ENCODE measurements around the gene USP47. TPM values are rescaled to one million over a fixed set of nuclear protein-coding genes. Genes with fewer than 3 reads are reported as not detected.

The USP47 gene
- total RNA-seq, 2 experiments from 2014 or later = 41.3 to 43.8 TPM

- peaks cover 22% of the 10 kb centered on the region for H3K36me3 Mint-ChIP-seq
- no peak overlapping the region for H3K27ac Mint-ChIP-seq
- H3K27me3 Mint-ChIP-seq = no peaks in the 10 kb centered on the region
- H3K4me3 Mint-ChIP-seq = no peak overlapping the region
- DNase-seq = no peak
- peaks cover 64% of the 10 kb centered on the region for H3K4me1 Mint-ChIP-seq
- peaks cover 14% of the 10 kb centered on the region for H3K9me3 Mint-ChIP-seq
These were observed 24.4 kb downstream of the USP47 start for GRCh38 chr11:11866203-11866602.

GRCh38 chr11:11867720-11868119 lies 25.9 kb downstream of the USP47 start:
- Mint-ChIP-seq H3K27me3 (no peaks in the 10 kb centered on the region), H3K27ac (no peak overlapping the region), H3K4me3 (no peak overlapping the region), H3K9me3 (peaks cover 14% of the 10 kb centered on the region), H3K36me3 (peaks cover 25% of the 10 kb centered on the region), H3K4me1 (peaks cover 67% of the 10 kb centered on the region)
- no peak for DNase-seq

GRCh38 chr11:11871991-11872401 lies 30.2 kb downstream of the USP47 start:
- Mint-ChIP-seq H3K4me1 (peaks cover 57% of the 10 kb centered on the region), H3K4me3 (no peak overlapping the region), H3K27ac (no peak overlapping the region), H3K9me3 (peaks cover 10% of the 10 kb centered on the region), H3K27me3 (no peaks in the 10 kb centered on the region), H3K36me3 (peaks cover 29% of the 10 kb centered on the region)
- DNase-seq = no peak

- Mint-ChIP-seq H3K9me3 (no peaks in the 10 kb centered on the region), H3K27ac (no peak overlapping the region), H3K27me3 (no peaks in the 10 kb centered on the region), H3K4me3 (no peak overlapping the region), H3K36me3 (peaks cover 21% of the 10 kb centered on the region), H3K4me1 (peaks cover 37% of the 10 kb centered on the region)
- DNase-seq = no peak
These were observed 34.7 kb downstream of the USP47 start for GRCh38 chr11:11876458-11876857.

- Mint-ChIP-seq H3K4me3 (no peak overlapping the region), H3K27me3 (no peaks in the 10 kb centered on the region), H3K4me1 (peaks cover 43% of the 10 kb centered on the region), H3K9me3 (peaks cover 3% of the 10 kb centered on the region), H3K36me3 (peaks cover 22% of the 10 kb centered on the region), H3K27ac (no peak overlapping the region)
- no peak for DNase-seq
These were observed 38.4 kb downstream of the USP47 start for GRCh38 chr11:11880179-11880578.

GRCh38 chr11:11882539-11882938 lies 40.8 kb downstream of the USP47 start:
- H3K27me3 Mint-ChIP-seq = no peaks in the 10 kb centered on the region
- H3K4me1 Mint-ChIP-seq = peaks cover 34% of the 10 kb centered on the region
- no peak overlapping the region for H3K27ac Mint-ChIP-seq
- no peak for DNase-seq
- peaks cover 34% of the 10 kb centered on the region for H3K36me3 Mint-ChIP-seq
- H3K4me3 Mint-ChIP-seq = no peak overlapping the region
- peaks cover 3% of the 10 kb centered on the region for H3K9me3 Mint-ChIP-seq

- H3K4me3 Mint-ChIP-seq = no peak overlapping the region
- H3K27me3 Mint-ChIP-seq = no peaks in the 10 kb centered on the region
- peaks cover 3% of the 10 kb centered on the region for H3K9me3 Mint-ChIP-seq
- no peak overlapping the region for H3K27ac Mint-ChIP-seq
- no peak for DNase-seq
- peaks cover 43% of the 10 kb centered on the region for H3K36me3 Mint-ChIP-seq
- peaks cover 30% of the 10 kb centered on the region for H3K4me1 Mint-ChIP-seq
These were observed 42.6 kb downstream of the USP47 start for GRCh38 chr11:11884351-11884750.

GRCh38 chr11:11884774-11885481 lies 43.2 kb downstream of the USP47 start:
- H3K4me3 Mint-ChIP-seq = no peak overlapping the region
- no peak for DNase-seq
- peaks cover 43% of the 10 kb centered on the region for H3K36me3 Mint-ChIP-seq
- no peaks in the 10 kb centered on the region for H3K27me3 Mint-ChIP-seq
- H3K4me1 Mint-ChIP-seq = peaks cover 31% of the 10 kb centered on the region
- peaks cover 3% of the 10 kb centered on the region for H3K9me3 Mint-ChIP-seq
- H3K27ac Mint-ChIP-seq = no peak overlapping the region

- no peak overlapping the region for H3K27ac Mint-ChIP-seq
- peaks cover 3% of the 10 kb centered on the region for H3K36me3 Mint-ChIP-seq
- H3K27me3 Mint-ChIP-seq = no peaks in the 10 kb centered on the region
- no peaks in the 10 kb centered on the region for H3K9me3 Mint-ChIP-seq
- no peak for DNase-seq
- H3K4me1 Mint-ChIP-seq = peaks cover 18% of the 10 kb centered on the region
- H3K4me3 Mint-ChIP-seq = no peak overlapping the region
These were observed 52.7 kb downstream of the USP47 start for GRCh38 chr11:11894486-11894885.

GRCh38 chr11:11895672-11896071 lies 53.9 kb downstream of the USP47 start:
- Mint-ChIP-seq H3K27ac (no peak overlapping the region), H3K27me3 (no peaks in the 10 kb centered on the region), H3K9me3 (no peaks in the 10 kb centered on the region), H3K4me1 (peaks cover 11% of the 10 kb centered on the region), H3K36me3 (peaks cover 4% of the 10 kb centered on the region), H3K4me3 (no peak overlapping the region)
- no peak for DNase-seq

- H3K36me3 Mint-ChIP-seq = peaks cover 3% of the 10 kb centered on the region
- no peak overlapping the region for H3K27ac Mint-ChIP-seq
- H3K4me3 Mint-ChIP-seq = no peak overlapping the region
- H3K9me3 Mint-ChIP-seq = no peaks in the 10 kb centered on the region
- H3K27me3 Mint-ChIP-seq = no peaks in the 10 kb centered on the region
- no peak for DNase-seq
- H3K4me1 Mint-ChIP-seq = peaks cover 7% of the 10 kb centered on the region
These were observed 56.9 kb downstream of the USP47 start for GRCh38 chr11:11898648-11899047.

GRCh38 chr11:11899401-11899800 lies 57.6 kb downstream of the USP47 start:
- no peak overlapping the region for H3K4me3 Mint-ChIP-seq
- H3K27ac Mint-ChIP-seq = no peak overlapping the region
- no peaks in the 10 kb centered on the region for H3K9me3 Mint-ChIP-seq
- peaks cover 7% of the 10 kb centered on the region for H3K4me1 Mint-ChIP-seq
- DNase-seq = no peak
- no peaks in the 10 kb centered on the region for H3K27me3 Mint-ChIP-seq
- H3K36me3 Mint-ChIP-seq = peaks cover 3% of the 10 kb centered on the region

- Mint-ChIP-seq H3K27ac (no peak overlapping the region), H3K9me3 (no peaks in the 10 kb centered on the region), H3K4me3 (no peak overlapping the region), H3K4me1 (peaks cover 7% of the 10 kb centered on the region), H3K27me3 (no peaks in the 10 kb centered on the region), H3K36me3 (peaks cover 3% of the 10 kb centered on the region)
- no peak for DNase-seq
These were observed 60.2 kb downstream of the USP47 start for GRCh38 chr11:11901929-11902328.

GRCh38 chr11:11909727-11910126 lies 68.0 kb downstream of the USP47 start:
- Mint-ChIP-seq H3K27me3 (no peaks in the 10 kb centered on the region), H3K9me3 (no peaks in the 10 kb centered on the region), H3K36me3 (peaks cover 9% of the 10 kb centered on the region), H3K27ac (no peak overlapping the region), H3K4me1 (no peaks in the 10 kb centered on the region), H3K4me3 (no peak overlapping the region)
- DNase-seq = no peak

- DNase-seq = no peak
- Mint-ChIP-seq H3K9me3 (no peaks in the 10 kb centered on the region), H3K4me3 (no peak overlapping the region), H3K4me1 (no peaks in the 10 kb centered on the region), H3K36me3 (peaks cover 9% of the 10 kb centered on the region), H3K27me3 (no peaks in the 10 kb centered on the region), H3K27ac (no peak overlapping the region)
These were observed 68.8 kb downstream of the USP47 start for GRCh38 chr11:11910541-11910940.

- peaks cover 7% of the 10 kb centered on the region for H3K4me1 Mint-ChIP-seq
- DNase-seq = no peak
- H3K9me3 Mint-ChIP-seq = no peaks in the 10 kb centered on the region
- H3K36me3 Mint-ChIP-seq = peaks cover 15% of the 10 kb centered on the region
- no peak overlapping the region for H3K27ac Mint-ChIP-seq
- no peaks in the 10 kb centered on the region for H3K27me3 Mint-ChIP-seq
- H3K4me3 Mint-ChIP-seq = no peak overlapping the region
These were observed 71.6 kb downstream of the USP47 start for GRCh38 chr11:11913395-11913794.
